Measurements from ENCODE around the gene ELL.

DNA sequence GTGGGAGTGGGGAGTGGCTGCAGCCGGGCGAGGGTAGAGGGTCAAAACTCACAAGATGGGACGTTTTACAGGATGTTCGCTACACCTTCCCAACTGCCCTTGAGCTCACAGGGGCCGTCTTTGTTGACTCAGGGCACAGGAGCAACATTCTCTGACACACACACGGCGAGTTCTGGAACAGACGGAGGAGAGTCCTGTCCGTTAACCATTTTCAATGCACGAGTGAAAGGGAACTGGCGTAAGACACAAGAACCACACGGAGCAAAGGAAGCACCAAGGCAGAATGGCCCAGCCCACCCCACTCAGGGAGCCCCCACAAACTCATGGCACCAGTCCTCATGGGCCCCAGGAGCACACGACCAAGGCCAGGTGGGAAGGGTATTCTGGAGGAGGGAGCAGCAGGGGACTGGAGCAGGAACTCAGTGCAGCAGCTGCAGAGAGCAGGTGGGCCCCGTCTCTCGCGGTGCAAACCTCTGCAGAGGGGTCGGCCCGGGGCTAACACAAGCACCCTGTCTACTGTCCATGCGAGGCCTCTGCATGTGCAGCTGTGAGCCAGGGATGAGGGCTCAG is 46.0 kb downstream of the ELL start:
- TF ChIP-seq EZH2 (IDR thresholded peaks at IDR 0.05; ENCODE audit: insufficient read depth, poor library complexity, severe bottlenecking): no peak
- TF ChIP-seq EZH2phosphoT487 (IDR thresholded peaks at IDR 0.05; ENCODE audit: insufficient read depth, low read depth): no peak

Measured in GM23248 (cell line).